GM23248 (cell line): Measurements from ENCODE around the gene ZNF263. TPM values are rescaled to one million over a fixed set of nuclear protein-coding genes. Genes with fewer than 3 reads are reported as not detected.

Experiments
- DNase-seq: peaks from one replicate; pipeline ENCODE4 v3.0.0-alpha.2; 2015
- H2AFZ ChIP-seq: fragments of 200-600 bp; sonication (generic); 2 replicates; pipeline ENCODE4 v1.6.1; 2016; ENCODE audit warnings: antibody characterized with exemption
- H3F3A ChIP-seq: fragments of 200-600 bp; sonication (generic); 2 replicates; pipeline ENCODE4 v1.6.1; 2016; ENCODE audit warnings: mild to moderate bottlenecking, antibody characterized with exemption, mixed run types; ENCODE audit not compliant: insufficient read depth
- H3K27ac ChIP-seq: fragments of 200-600 bp; sonication (generic); 2 replicates; pipeline ENCODE4 v1.5.1; 2016; ENCODE audit warnings: mild to moderate bottlenecking
- H3K27me3 ChIP-seq: fragments of 200-600 bp; sonication (generic); replicated peaks from 2 replicates; pipeline ENCODE4 v1.6.1; 2016; ENCODE audit warnings: mild to moderate bottlenecking; ENCODE audit not compliant: insufficient read depth
- H3K36me3 ChIP-seq: fragments of 200-600 bp; sonication (generic); 2 replicates; pipeline ENCODE4 v1.6.1; 2016; ENCODE audit warnings: low read depth, mild to moderate bottlenecking
- H3K4me1 ChIP-seq: fragments of 200-600 bp; sonication (generic); 2 replicates; pipeline ENCODE4 v1.6.1; 2016; ENCODE audit warnings: mild to moderate bottlenecking; ENCODE audit not compliant: insufficient read depth
- H3K4me2 ChIP-seq: fragments of 200-600 bp; sonication (generic); one replicate; pipeline ENCODE4 v1.6.1; 2016; ENCODE audit warnings: mild to moderate bottlenecking; ENCODE audit not compliant: unreplicated experiment
- H3K4me3 ChIP-seq: fragments of 200-600 bp; sonication (generic); 2 replicates; pipeline ENCODE4 v1.5.1; 2016; ENCODE audit warnings: mild to moderate bottlenecking
- H3K79me2 ChIP-seq: fragments of 200-600 bp; sonication (generic); 2 replicates; pipeline ENCODE4 v1.6.1; 2016; ENCODE audit warnings: mild to moderate bottlenecking; ENCODE audit not compliant: insufficient read depth
- H3K9ac ChIP-seq: fragments of 200-600 bp; sonication (generic); 2 replicates; pipeline ENCODE4 v1.6.1; 2016; ENCODE audit warnings: mild to moderate bottlenecking
- H3K9me2 ChIP-seq: fragments of 200-600 bp; sonication (generic); 2 replicates; pipeline ENCODE4 v1.6.1; 2016; ENCODE audit warnings: mixed run types, mild to moderate bottlenecking, moderate library complexity; ENCODE audit not compliant: insufficient read depth
- H3K9me3 ChIP-seq: fragments of 200-600 bp; sonication (generic); one replicate; pipeline ENCODE4 v1.6.1; 2017; ENCODE audit warnings: low read depth
- H4K20me1 ChIP-seq: fragments of 200-600 bp; sonication (generic); 2 replicates; pipeline ENCODE4 v1.6.0; 2016; ENCODE audit not compliant: insufficient read depth
- EZH2 ChIP-seq: fragments of 200-600 bp; sonication (generic); IDR thresholded peaks from 2 replicates; pipeline ENCODE4 v1.6.1; 2018; ENCODE audit warnings: antibody characterized with exemption, mild to moderate bottlenecking; ENCODE audit not compliant: insufficient read depth, poor library complexity, severe bottlenecking
- EZH2phosphoT487 ChIP-seq: fragments of 200-600 bp; sonication (generic); IDR thresholded peaks from 2 replicates; pipeline ENCODE4 v1.6.1; 2018; ENCODE audit warnings: antibody characterized with exemption, moderate library complexity, mild to moderate bottlenecking, low read depth; ENCODE audit not compliant: insufficient read depth
- WGBS, 2 experiments: methylation state at CpG; one replicate each; pipeline ENCODE4 v1.1.6; 2015 to 2017; ENCODE audit warnings: low lambda C conversion rate in 2 of 2, low coverage in 1 of 2; ENCODE audit errors: missing lambda C conversion rate in 2 of 2; 5-methylcytosine and 5-hydroxymethylcytosine counted together
- in situ Hi-C: fragments of 300-500 bp; cut with MboI; formaldehyde crosslinking; loops from 2 replicates; pipeline ENCODE4 v1.15.0; 2020
- polyA plus RNA-seq: library from polyadenylated mRNA; unstranded; fragments of >200 nt; fragmentation: Nextera tagmentation; extraction: Ambion mirVana; gene quantifications from 2 replicates; pipeline ENCODE4 v1.2.1, GENCODE V29; 2016
- total RNA-seq: library from RNA; depleted of rRNA; stranded (reverse); fragments of >200 nt; shearing (Covaris generic); gene quantifications from 2 replicates; pipeline ENCODE4 v1.2.3, GENCODE V29; 2014

Gene ZNF263
- total and polyA plus RNA-seq, 2 experiments from 2014 or later, result 22.1 to 55.7 TPM

DNA sequence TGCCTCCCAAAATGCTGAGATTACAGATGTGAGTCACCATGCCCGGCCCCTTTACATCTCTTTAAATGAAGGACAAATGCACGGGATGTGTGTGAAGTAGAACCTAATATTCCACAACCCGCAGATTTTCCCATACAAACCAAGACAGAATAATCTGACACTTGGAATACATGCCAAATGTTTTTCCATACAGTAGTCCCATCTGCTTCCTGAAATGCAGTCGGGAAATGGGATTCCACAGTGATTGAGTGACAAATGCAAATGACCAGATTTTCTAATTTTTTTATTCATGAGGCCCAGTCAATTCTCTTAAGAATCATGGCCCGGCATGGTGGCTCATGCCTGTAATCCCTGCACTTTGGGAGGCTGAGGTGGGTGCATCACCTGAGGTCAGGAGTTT is 41.5 kb upstream of the ZNF263 start:
- Histone ChIP-seq H3K4me2 (no peak overlapping the region), H3K4me1 (no peaks in the 10 kb centered on the region), H3K79me2 (no peaks in the 10 kb centered on the region), H3K4me3 (no peak overlapping the region), H3K9me3 (no peaks in the 10 kb centered on the region), H3K27ac (no peak overlapping the region), H2AFZ (no peak overlapping the region), H3K27me3 (no peaks in the 10 kb centered on the region), H3F3A (no peaks in the 10 kb centered on the region), H3K9ac (no peak overlapping the region), H4K20me1 (no peaks in the 10 kb centered on the region), H3K9me2 (no peaks in the 10 kb centered on the region), H3K36me3 (no peaks in the 10 kb centered on the region)
- TF ChIP-seq EZH2phosphoT487 (no peak), EZH2 (no peak)
- 40% methylated on average over 5 of the region's 5 CpGs for WGBS, 2 experiments
- DNase-seq, result no peak
- in situ Hi-C loops, result no loop called here

DNA sequence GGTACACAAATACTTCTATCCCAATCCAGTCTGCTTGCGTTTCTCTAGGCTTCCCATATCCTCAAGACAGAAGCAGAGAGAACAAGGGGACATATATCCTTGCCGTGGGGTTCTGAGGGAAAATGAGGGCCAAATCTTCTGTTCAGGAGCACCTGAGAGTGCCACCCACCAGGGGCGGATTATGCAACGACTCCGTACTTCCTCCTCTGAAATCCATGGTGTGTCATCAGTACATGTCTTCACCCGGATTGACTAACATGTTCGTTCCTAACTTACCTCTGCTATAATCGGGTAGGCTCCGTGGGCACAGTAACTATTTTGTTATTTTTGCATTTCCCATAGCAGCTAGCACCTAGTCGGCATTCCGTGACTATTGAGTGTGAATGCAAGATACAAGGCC is 40.6 kb upstream of the ZNF263 start:
- Histone ChIP-seq H3F3A (no peaks in the 10 kb centered on the region), H3K27me3 (no peaks in the 10 kb centered on the region), H3K9me2 (no peaks in the 10 kb centered on the region), H2AFZ (no peak overlapping the region), H3K4me2 (no peak overlapping the region), H3K9me3 (no peaks in the 10 kb centered on the region), H3K9ac (no peak overlapping the region), H3K36me3 (no peaks in the 10 kb centered on the region), H3K4me3 (no peak overlapping the region), H3K4me1 (no peaks in the 10 kb centered on the region), H3K79me2 (no peaks in the 10 kb centered on the region), H3K27ac (no peak overlapping the region), H4K20me1 (no peaks in the 10 kb centered on the region)
- TF ChIP-seq EZH2phosphoT487, result no peak
- TF ChIP-seq EZH2, result no peak
- in situ Hi-C loops, result no loop called here
- DNase-seq, result no peak
- 69% methylated on average over 11 of the region's 11 CpGs for WGBS, 2 experiments

DNA sequence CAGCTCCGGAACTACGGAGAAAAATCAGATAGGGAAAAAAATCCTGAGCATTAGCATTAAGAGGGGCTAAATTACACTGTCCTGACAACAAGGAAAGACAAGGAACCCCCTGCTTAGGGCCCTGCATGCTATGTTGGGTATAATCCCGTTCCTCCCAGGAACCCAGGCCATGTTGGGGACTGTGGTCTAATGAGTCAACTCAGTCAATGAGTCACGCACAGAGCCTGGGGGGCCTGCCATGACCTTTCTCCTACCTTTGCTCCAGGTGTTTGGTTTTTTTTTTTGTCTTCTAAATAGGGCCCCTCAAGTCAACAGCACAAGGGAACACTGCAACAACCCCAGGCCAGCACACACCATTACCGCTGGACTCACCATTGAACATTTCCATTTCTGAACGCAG is 39.4 kb upstream of the ZNF263 start:
- no peaks in the 10 kb centered on the region for H3K79me2 ChIP-seq
- H3K9me3 ChIP-seq, result no peaks in the 10 kb centered on the region
- in situ Hi-C loops, result no loop called here
- 60 to 64% methylated on average over 6 of the region's 6 CpGs for WGBS, 2 experiments
- no peak overlapping the region for H3K27ac ChIP-seq
- no peaks in the 10 kb centered on the region for H3K9me2 ChIP-seq
- no peak overlapping the region for H3K4me3 ChIP-seq
- H3K36me3 ChIP-seq, result no peaks in the 10 kb centered on the region
- H3F3A ChIP-seq, result no peaks in the 10 kb centered on the region
- no peaks in the 10 kb centered on the region; the same call in 1 of the 2 replicates for H3K27me3 ChIP-seq
- H3K4me1 ChIP-seq, result no peaks in the 10 kb centered on the region
- no peak overlapping the region for H3K4me2 ChIP-seq
- no peak overlapping the region for H3K9ac ChIP-seq
- H2AFZ ChIP-seq, result no peak overlapping the region
- TF ChIP-seq EZH2, result no peak
- TF ChIP-seq EZH2phosphoT487, result no peak
- DNase-seq, result no peak
- H4K20me1 ChIP-seq, result no peaks in the 10 kb centered on the region

DNA sequence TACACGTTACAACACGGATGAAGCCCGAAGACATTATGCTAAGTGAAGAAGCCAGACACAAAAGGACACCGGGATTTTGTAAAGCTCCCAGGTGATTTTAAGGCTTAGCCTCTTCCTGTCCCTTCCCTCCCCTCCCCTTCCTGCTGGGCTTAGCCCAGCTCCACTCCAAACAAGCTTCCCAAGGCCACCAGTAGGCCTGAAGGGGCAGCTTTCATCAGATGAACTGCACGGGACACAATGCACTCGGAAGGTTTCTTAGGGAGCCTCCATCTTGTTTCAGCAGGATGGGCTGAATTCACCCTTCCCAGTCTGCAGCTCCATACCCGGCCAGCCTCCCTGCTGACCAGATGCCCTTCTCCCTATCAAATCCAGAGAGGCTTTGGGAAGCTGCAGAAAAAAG is 37.3 kb upstream of the ZNF263 start:
- Histone ChIP-seq H4K20me1 (no peaks in the 10 kb centered on the region), H3K27me3 (no peaks in the 10 kb centered on the region; the same call in none of the 2 replicates), H3K4me2 (no peak overlapping the region), H3K4me3 (no peak overlapping the region), H3F3A (no peaks in the 10 kb centered on the region), H3K9me3 (no peaks in the 10 kb centered on the region), H2AFZ (no peak overlapping the region), H3K36me3 (no peaks in the 10 kb centered on the region), H3K27ac (no peak overlapping the region), H3K9ac (no peak overlapping the region), H3K4me1 (no peaks in the 10 kb centered on the region), H3K9me2 (no peaks in the 10 kb centered on the region), H3K79me2 (no peaks in the 10 kb centered on the region)
- in situ Hi-C loops, result no loop called here
- WGBS, 2 experiments, result 59 to 64% methylated on average over 7 of the region's 7 CpGs
- no peak for DNase-seq
- TF ChIP-seq EZH2 (no peak), EZH2phosphoT487 (no peak)

DNA sequence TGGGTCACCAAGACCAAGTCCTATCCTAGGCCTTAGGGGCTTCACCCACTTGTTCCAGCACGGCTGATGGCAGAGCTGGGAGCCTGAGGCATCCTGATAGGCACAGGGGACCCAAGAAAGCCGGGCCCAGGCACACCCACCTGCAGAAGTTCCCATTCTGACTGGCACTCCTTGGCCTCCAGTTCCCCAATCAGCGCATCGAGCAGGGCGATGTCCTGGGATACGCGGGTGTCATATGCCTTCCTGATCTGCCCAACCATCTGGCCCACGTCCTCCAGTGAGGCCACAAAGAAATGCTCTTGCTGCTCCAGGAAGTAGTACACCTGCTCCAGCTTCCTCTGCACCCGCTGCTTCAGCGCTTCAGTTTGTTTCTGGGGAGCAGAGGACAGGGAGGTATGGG is 36.4 kb upstream of the ZNF263 start:
- no peaks in the 10 kb centered on the region for H3K79me2 ChIP-seq
- no peaks in the 10 kb centered on the region for H3K9me2 ChIP-seq
- no peaks in the 10 kb centered on the region for H3F3A ChIP-seq
- TF ChIP-seq EZH2 (no peak), EZH2phosphoT487 (no peak)
- H3K36me3 ChIP-seq, result no peaks in the 10 kb centered on the region
- H3K27me3 ChIP-seq, result no peaks in the 10 kb centered on the region; the same call in none of the 2 replicates
- no peaks in the 10 kb centered on the region for H3K4me1 ChIP-seq
- H2AFZ ChIP-seq, result no peak overlapping the region
- no peak for DNase-seq
- no peaks in the 10 kb centered on the region for H4K20me1 ChIP-seq
- WGBS, 2 experiments, result 70 to 75% methylated on average over 10 of the region's 10 CpGs
- no peak overlapping the region for H3K27ac ChIP-seq
- no peaks in the 10 kb centered on the region for H3K9me3 ChIP-seq
- H3K9ac ChIP-seq, result no peak overlapping the region
- H3K4me2 ChIP-seq, result no peak overlapping the region
- no peak overlapping the region for H3K4me3 ChIP-seq
- in situ Hi-C loops, result no loop called here
